Neural cell (in vitro differentiated cells): ENCODE results near the gene SIGLEC12. TPM values are rescaled to one million over a fixed set of nuclear protein-coding genes. Genes with fewer than 3 reads are reported as not detected.

ENCODE experiments used
- H2AFZ ChIP-seq: fragments of 200-600, 300-800 bp; sonication (generic), shearing (Covaris generic); 2 replicates; pipeline ENCODE4 v1.6.0; 2014; ENCODE audit warnings: low read depth, mild to moderate bottlenecking, antibody characterized with exemption, low read length, moderate library complexity
- H3F3A ChIP-seq: fragments of 200-600 bp; shearing (Covaris generic); 2 replicates; pipeline ENCODE4 v1.6.1; 2016; ENCODE audit warnings: mild to moderate bottlenecking, moderate library complexity, mixed read lengths, antibody characterized with exemption, low read length; ENCODE audit not compliant: insufficient read depth, poor library complexity, severe bottlenecking
- H3K27ac ChIP-seq: fragments of 200-600, 300-800 bp; sonication (generic), shearing (Covaris generic); 2 replicates; pipeline ENCODE4 v1.5.1; 2014; ENCODE audit warnings: mild to moderate bottlenecking, low read length, moderate library complexity
- H3K27me3 ChIP-seq: fragments of 300-800, 200-600 bp; sonication (generic), shearing (Covaris generic); 2 replicates; pipeline ENCODE4 v1.6.0; 2014; ENCODE audit warnings: mild to moderate bottlenecking, low read depth, low read length, moderate library complexity; ENCODE audit not compliant: insufficient read depth
- H3K36me3 ChIP-seq: fragments of 300-800, 200-600 bp; sonication (generic), shearing (Covaris generic); 2 replicates; pipeline ENCODE4 v1.5.1; 2014; ENCODE audit warnings: mild to moderate bottlenecking, antibody characterized with exemption, low read length, moderate library complexity; ENCODE audit not compliant: insufficient read depth
- H3K4me2 ChIP-seq: fragments of 300-800, 200-600 bp; sonication (generic), shearing (Covaris generic); 2 replicates; pipeline ENCODE4 v1.6.0; 2014; ENCODE audit warnings: mild to moderate bottlenecking, low read length
- H3K4me3 ChIP-seq: fragments of 300-800, 200-600 bp; sonication (generic), shearing (Covaris generic); 2 replicates; pipeline ENCODE4 v1.5.1; 2014; ENCODE audit warnings: mild to moderate bottlenecking, low read length, moderate library complexity
- H3K79me2 ChIP-seq: fragments of 200-600 bp; shearing (Covaris generic); replicated peaks from 2 replicates; pipeline ENCODE4 v1.6.0; 2014; ENCODE audit warnings: mild to moderate bottlenecking, low read length, moderate library complexity; ENCODE audit not compliant: insufficient read depth
- H3K9ac ChIP-seq: fragments of 300-800, 200-600 bp; sonication (generic), shearing (Covaris generic); 2 replicates; pipeline ENCODE4 v1.6.1; 2016; ENCODE audit warnings: mild to moderate bottlenecking, low read length, mixed read lengths
- H3K9me2 ChIP-seq: fragments of 200-600 bp; shearing (Covaris generic); 2 replicates; pipeline ENCODE4 v1.6.1; 2016; ENCODE audit warnings: mild to moderate bottlenecking, low read length, mixed read lengths; ENCODE audit not compliant: insufficient read depth
- H3K9me3 ChIP-seq: fragments of 200-600, 300-800 bp; sonication (generic), shearing (Covaris generic); 2 replicates; pipeline ENCODE4 v1.6.1; 2016; ENCODE audit warnings: mild to moderate bottlenecking, mixed run types, low read length, moderate library complexity, mixed read lengths
- H4K20me1 ChIP-seq: fragments of 200-600 bp; shearing (Covaris generic); 2 replicates; pipeline ENCODE4 v1.6.1; 2016; ENCODE audit warnings: mild to moderate bottlenecking, mixed run types; ENCODE audit not compliant: insufficient read depth
- EP300 ChIP-seq: fragments of 450-650 bp; conservative IDR thresholded peaks from 2 replicates; pipeline ENCODE4 v1.6.1; 2014; ENCODE audit warnings: antibody characterized with exemption, mild to moderate bottlenecking, moderate library complexity; ENCODE audit not compliant: poor library complexity, severe bottlenecking
- EZH2 ChIP-seq: fragments of 200-600, 300-800 bp; shearing (Covaris generic), sonication (generic); IDR thresholded peaks from 2 replicates; pipeline ENCODE4 v1.6.1; 2014; ENCODE audit warnings: antibody characterized with exemption, low read length, borderline replicate concordance, mild to moderate bottlenecking; ENCODE audit not compliant: insufficient read depth, poor library complexity, severe bottlenecking
- MXI1 ChIP-seq: fragments of 450-650 bp; conservative IDR thresholded peaks from 2 replicates; pipeline ENCODE4 v1.6.1; 2014; ENCODE audit warnings: antibody characterized with exemption, mild to moderate bottlenecking; ENCODE audit not compliant: poor library complexity, severe bottlenecking
- POLR2AphosphoS5 ChIP-seq: IDR thresholded peaks from 2 replicates; pipeline ENCODE4 v1.6.1; 2012
- RAD21 ChIP-seq: fragments of 450-650 bp; conservative IDR thresholded peaks from 2 replicates; pipeline ENCODE4 v1.6.1; 2014; ENCODE audit warnings: antibody characterized with exemption, mild to moderate bottlenecking, moderate library complexity
- SMC3 ChIP-seq: fragments of 450-650 bp; conservative IDR thresholded peaks from 2 replicates; pipeline ENCODE4 v1.6.1; 2014; ENCODE audit warnings: antibody characterized with exemption, mild to moderate bottlenecking, moderate library complexity; ENCODE audit not compliant: poor library complexity
- TAF1 ChIP-seq: IDR thresholded peaks from 2 replicates; pipeline ENCODE4 v1.6.1; 2012; ENCODE audit warnings: low read depth
- polyA plus RNA-seq: library from polyadenylated mRNA; depleted of rRNA; stranded (reverse); fragments of >200 nt; gene quantifications from 2 replicates; pipeline ENCODE4 v1.2.3, GENCODE V29; 2014
- TF ChIP-seq, protein P1 (sequence below): IDR thresholded peaks from 2 replicates; pipeline ENCODE4 v1.6.1; 2012; ENCODE audit warnings: borderline replicate concordance
- TF ChIP-seq, protein P2 (sequence below): fragments of 450-650 bp; IDR thresholded peaks from 2 replicates; pipeline ENCODE4 v1.5.1; 2014; ENCODE audit warnings: antibody characterized with exemption, mild to moderate bottlenecking, moderate library complexity; ENCODE audit not compliant: poor library complexity, severe bottlenecking

SIGLEC12 gene
- polyA plus RNA-seq, 1 donor from 2014 or later: not detected

DNA sequence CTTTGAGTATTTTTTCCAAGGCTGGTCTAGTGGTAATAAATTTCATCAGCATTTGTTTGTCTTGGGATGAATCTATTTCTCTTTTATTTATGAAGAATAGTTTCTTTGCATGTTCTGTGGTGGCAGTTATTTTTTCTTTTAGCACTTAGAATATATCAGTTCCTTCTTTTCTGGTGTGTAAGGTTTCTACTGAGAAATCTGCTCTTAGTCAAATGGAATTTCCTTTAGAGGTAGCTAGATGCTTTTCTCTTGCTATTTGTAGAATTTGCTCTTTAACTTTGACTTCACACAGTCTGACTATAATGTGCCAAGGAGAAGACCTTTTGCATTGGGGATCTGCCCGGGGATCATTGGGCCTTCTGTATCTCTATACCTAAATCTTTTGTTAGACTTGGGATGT lies 33.9 kb upstream of the SIGLEC12 start:
- H3F3A ChIP-seq: no peaks in the 10 kb centered on the region
- H3K27ac ChIP-seq: no peak overlapping the region
- no peak for TF ChIP-seq POLR2AphosphoS5
- TF ChIP-seq EZH2: no peak
- TF ChIP-seq TAF1: no peak
- no peak overlapping the region for H3K4me3 ChIP-seq
- no peaks in the 10 kb centered on the region for H3K36me3 ChIP-seq
- no peaks in the 10 kb centered on the region for H3K79me2 ChIP-seq
- no peak overlapping the region for H3K4me2 ChIP-seq
- no peaks in the 10 kb centered on the region for H4K20me1 ChIP-seq
- H3K27me3 ChIP-seq: no peaks in the 10 kb centered on the region
- no peak overlapping the region for H2AFZ ChIP-seq
- no peaks in the 10 kb centered on the region for H3K9me2 ChIP-seq
- H3K9ac ChIP-seq: no peak overlapping the region
- H3K9me3 ChIP-seq: no peaks in the 10 kb centered on the region

DNA sequence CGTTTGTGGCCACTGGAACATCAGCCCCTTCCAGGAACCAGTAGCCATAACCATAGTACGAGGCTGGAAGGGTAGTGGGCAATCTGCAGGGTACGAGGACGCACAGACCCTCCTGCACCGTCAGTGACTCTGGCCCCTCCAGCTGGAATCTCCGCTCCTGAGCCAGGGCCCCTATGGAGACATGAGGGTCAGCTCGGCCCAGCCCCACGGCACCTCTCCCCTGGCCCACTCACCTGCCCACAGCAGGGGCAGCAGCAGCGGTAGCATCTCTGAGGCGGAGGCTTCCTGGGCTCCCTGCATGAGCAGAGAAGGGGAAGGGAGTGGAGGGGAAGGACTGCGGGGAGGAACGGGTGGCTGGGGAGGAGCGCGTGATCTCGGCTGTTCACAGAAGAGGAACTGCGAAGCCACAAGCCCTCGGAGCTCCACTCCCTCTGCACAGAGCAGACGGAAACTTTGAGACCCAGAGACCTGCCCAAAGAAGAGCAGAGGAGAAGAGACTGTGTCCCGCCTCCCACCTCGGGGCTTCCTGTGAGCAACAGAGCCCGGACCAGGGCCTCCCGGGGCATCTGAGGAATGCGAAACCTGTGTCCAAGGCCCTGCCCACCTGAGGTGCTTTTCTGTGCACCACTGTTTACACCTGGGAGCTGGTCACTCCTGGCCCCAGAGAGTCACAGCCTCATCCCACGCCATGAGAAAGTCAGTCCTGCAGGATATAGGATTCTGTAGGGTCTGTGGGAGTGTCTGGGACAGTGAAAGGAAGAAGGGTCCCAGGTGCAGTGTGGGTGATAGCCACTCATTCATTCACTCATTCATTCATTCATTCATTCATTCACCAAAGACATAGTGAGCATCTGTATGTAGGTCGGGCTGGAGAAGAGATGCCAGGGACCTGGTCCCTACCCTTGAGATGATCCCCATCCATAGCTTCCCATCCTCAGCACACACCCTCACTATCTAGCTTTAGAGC lies 30.0 kb upstream of the SIGLEC12 start, which contains the start of gene SIGLEC6:
TSS of gene SIGLEC6 (minus strand) at position 322 of the 967 bp plus-strand sequence. CDS start at position 300, 22 bp downstream.
- Histone ChIP-seq H3K9me3 (no peaks in the 10 kb centered on the region), H3K27me3 (no peaks in the 10 kb centered on the region), H3K4me2 (no peak within 1 kb of the TSS), H4K20me1 (no peaks in the 10 kb centered on the region), H3K36me3 (no peaks in the 10 kb centered on the region), H3K79me2 (no peaks in the 10 kb centered on the region), H3K9ac (no peak within 1 kb of the TSS), H3K27ac (no peak within 1 kb of the TSS), H3K9me2 (no peaks in the 10 kb centered on the region), H3K4me3 (no peak within 1 kb of the TSS), H3F3A (no peaks in the 10 kb centered on the region), H2AFZ (no peak within 1 kb of the TSS)
- TF ChIP-seq EP300 (no peak), SMC3 (no peak), EZH2 (no peak), MXI1 (no peak), RAD21 (no peak), POLR2AphosphoS5 (no peak), TAF1 (no peak)
- TF ChIP-seq, protein P1, sequence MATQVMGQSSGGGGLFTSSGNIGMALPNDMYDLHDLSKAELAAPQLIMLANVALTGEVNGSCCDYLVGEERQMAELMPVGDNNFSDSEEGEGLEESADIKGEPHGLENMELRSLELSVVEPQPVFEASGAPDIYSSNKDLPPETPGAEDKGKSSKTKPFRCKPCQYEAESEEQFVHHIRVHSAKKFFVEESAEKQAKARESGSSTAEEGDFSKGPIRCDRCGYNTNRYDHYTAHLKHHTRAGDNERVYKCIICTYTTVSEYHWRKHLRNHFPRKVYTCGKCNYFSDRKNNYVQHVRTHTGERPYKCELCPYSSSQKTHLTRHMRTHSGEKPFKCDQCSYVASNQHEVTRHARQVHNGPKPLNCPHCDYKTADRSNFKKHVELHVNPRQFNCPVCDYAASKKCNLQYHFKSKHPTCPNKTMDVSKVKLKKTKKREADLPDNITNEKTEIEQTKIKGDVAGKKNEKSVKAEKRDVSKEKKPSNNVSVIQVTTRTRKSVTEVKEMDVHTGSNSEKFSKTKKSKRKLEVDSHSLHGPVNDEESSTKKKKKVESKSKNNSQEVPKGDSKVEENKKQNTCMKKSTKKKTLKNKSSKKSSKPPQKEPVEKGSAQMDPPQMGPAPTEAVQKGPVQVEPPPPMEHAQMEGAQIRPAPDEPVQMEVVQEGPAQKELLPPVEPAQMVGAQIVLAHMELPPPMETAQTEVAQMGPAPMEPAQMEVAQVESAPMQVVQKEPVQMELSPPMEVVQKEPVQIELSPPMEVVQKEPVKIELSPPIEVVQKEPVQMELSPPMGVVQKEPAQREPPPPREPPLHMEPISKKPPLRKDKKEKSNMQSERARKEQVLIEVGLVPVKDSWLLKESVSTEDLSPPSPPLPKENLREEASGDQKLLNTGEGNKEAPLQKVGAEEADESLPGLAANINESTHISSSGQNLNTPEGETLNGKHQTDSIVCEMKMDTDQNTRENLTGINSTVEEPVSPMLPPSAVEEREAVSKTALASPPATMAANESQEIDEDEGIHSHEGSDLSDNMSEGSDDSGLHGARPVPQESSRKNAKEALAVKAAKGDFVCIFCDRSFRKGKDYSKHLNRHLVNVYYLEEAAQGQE: no peak
- TF ChIP-seq, protein P2, sequence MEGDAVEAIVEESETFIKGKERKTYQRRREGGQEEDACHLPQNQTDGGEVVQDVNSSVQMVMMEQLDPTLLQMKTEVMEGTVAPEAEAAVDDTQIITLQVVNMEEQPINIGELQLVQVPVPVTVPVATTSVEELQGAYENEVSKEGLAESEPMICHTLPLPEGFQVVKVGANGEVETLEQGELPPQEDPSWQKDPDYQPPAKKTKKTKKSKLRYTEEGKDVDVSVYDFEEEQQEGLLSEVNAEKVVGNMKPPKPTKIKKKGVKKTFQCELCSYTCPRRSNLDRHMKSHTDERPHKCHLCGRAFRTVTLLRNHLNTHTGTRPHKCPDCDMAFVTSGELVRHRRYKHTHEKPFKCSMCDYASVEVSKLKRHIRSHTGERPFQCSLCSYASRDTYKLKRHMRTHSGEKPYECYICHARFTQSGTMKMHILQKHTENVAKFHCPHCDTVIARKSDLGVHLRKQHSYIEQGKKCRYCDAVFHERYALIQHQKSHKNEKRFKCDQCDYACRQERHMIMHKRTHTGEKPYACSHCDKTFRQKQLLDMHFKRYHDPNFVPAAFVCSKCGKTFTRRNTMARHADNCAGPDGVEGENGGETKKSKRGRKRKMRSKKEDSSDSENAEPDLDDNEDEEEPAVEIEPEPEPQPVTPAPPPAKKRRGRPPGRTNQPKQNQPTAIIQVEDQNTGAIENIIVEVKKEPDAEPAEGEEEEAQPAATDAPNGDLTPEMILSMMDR: no peak
